HG03460 (cell line): ENCODE data around the gene DOK7.

ENCODE experiments used
- ATAC-seq: cut with Tn5 transposase; IDR thresholded peaks from one replicate; pipeline ENCODE4 v1.9.1; 2021; ENCODE audit not compliant: unreplicated experiment

DOK7 gene

GRCh38 chr4:3427134-3427476, 36.0 kb upstream of the DOK7 start:
- no peak for ATAC-seq

GRCh38 chr4:3427706-3428446, 35.2 kb upstream of the DOK7 start:
- ATAC-seq, result no peak

GRCh38 chr4:3429651-3430050, 33.5 kb upstream of the DOK7 start:
- no peak for ATAC-seq

- ATAC-seq, result no peak
These were observed 32.6 kb upstream of the DOK7 start for GRCh38 chr4:3430524-3430923.

- no peak for ATAC-seq
These were observed 31.6 kb upstream of the DOK7 start for GRCh38 chr4:3431446-3431993.

- no peak for ATAC-seq
These were observed 30.7 kb upstream of the DOK7 start for GRCh38 chr4:3432381-3432790.

- no peak for ATAC-seq
These were observed 29.8 kb upstream of the DOK7 start for GRCh38 chr4:3433138-3433869.

GRCh38 chr4:3434881-3435685, 28.0 kb upstream of the DOK7 start:
- no peak for ATAC-seq

- no peak for ATAC-seq
These were observed 27.5 kb upstream of the DOK7 start for GRCh38 chr4:3435686-3435956.

- no peak for ATAC-seq
These were observed 26.9 kb upstream of the DOK7 start for GRCh38 chr4:3436048-3436797.

GRCh38 chr4:3436798-3437581, 26.1 kb upstream of the DOK7 start:
- no peak for ATAC-seq

GRCh38 chr4:3437582-3437936, 25.5 kb upstream of the DOK7 start:
- no peak for ATAC-seq

GRCh38 chr4:3437998-3438846, 24.9 kb upstream of the DOK7 start:
- ATAC-seq, result no peak

- ATAC-seq, result no peak
These were observed 24.3 kb upstream of the DOK7 start for GRCh38 chr4:3438847-3439180.

- no peak for ATAC-seq
These were observed 23.7 kb upstream of the DOK7 start for GRCh38 chr4:3439391-3439790.

GRCh38 chr4:3440011-3440410, 23.1 kb upstream of the DOK7 start:
- ATAC-seq, result no peak

GRCh38 chr4:3440979-3441500, 22.1 kb upstream of the DOK7 start:
- ATAC-seq, result no peak

GRCh38 chr4:3441501-3442459, 21.3 kb upstream of the DOK7 start, which contains the start of gene HGFAC:
TSS of gene HGFAC (plus strand) at chr4:3441968. CDS start at chr4:3442002, 34 bp downstream.
- ATAC-seq, result no peak
